ENCODE results near the gene KYNU. TPM values are rescaled to one million over a fixed set of nuclear protein-coding genes. Genes with fewer than 3 reads are reported as not detected.

Gene KYNU
- total RNA-seq, 4 donors from 2014 or later = 0.27 to 5.7 (median 3.6) TPM

DNA sequence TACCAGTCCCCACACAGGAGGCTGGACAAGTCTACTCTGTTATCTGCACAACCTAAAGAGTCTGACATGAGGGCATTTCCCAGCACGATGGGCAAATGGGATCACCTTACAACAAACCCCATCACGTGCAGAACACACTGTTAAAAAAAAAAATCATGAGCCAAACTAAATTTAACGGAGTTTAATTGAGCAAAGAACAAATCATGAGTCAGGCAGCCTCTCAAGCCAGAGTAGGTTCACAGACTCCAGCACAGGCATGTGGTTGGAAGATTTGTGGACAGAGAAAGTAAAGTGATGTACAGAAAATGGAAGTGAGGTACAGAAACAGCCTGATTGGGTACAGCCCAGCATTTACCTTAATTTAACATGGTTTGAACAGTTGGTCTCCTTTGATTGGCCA, 59.9 kb downstream of the KYNU start:
- no peaks in the 10 kb centered on the region for H3K4me1 ChIP-seq
- no peaks in the 10 kb centered on the region for H3K27me3 ChIP-seq
- no peaks in the 10 kb centered on the region for H3K36me3 ChIP-seq
- H3K9me3 ChIP-seq = no peaks in the 10 kb centered on the region
- no peak overlapping the region for H3K27ac ChIP-seq
- H3K4me3 ChIP-seq = no peak overlapping the region
- TF ChIP-seq, protein P1, sequence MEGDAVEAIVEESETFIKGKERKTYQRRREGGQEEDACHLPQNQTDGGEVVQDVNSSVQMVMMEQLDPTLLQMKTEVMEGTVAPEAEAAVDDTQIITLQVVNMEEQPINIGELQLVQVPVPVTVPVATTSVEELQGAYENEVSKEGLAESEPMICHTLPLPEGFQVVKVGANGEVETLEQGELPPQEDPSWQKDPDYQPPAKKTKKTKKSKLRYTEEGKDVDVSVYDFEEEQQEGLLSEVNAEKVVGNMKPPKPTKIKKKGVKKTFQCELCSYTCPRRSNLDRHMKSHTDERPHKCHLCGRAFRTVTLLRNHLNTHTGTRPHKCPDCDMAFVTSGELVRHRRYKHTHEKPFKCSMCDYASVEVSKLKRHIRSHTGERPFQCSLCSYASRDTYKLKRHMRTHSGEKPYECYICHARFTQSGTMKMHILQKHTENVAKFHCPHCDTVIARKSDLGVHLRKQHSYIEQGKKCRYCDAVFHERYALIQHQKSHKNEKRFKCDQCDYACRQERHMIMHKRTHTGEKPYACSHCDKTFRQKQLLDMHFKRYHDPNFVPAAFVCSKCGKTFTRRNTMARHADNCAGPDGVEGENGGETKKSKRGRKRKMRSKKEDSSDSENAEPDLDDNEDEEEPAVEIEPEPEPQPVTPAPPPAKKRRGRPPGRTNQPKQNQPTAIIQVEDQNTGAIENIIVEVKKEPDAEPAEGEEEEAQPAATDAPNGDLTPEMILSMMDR (IDR thresholded peaks at IDR 0.05) = no peak
- TF ChIP-seq POLR2A (IDR thresholded peaks at IDR 0.05) (no peak), POLR2AphosphoS5 (IDR thresholded peaks at IDR 0.05) (no peak), EP300 (IDR thresholded peaks at IDR 0.05) (no peak)
- no peak for ATAC-seq
- 74 to 83% methylated on average over 2 of the region's 3 CpGs for WGBS, 2 donors (ENCODE audit: low coverage in 1 of 2)

DNA sequence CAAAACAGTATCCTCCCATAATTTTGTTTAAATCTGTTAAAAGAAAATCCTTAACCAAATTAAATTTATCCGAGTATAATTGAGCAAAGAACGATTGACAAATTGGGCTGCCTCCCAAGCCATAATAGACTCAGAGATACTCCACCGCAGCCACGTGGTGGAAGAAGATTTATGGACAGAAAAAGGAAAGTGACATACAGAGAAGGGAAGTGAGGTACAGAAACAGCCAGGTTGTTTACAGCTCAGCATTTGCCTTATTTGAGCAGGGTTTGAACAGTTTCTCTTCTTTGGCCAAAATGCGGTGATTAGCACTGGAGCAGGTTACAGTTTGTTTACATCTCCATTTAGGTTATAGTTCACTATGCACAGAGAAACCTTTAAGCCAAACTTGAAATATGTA, 60.8 kb downstream of the KYNU start:
- H3K9me3 ChIP-seq = no peaks in the 10 kb centered on the region
- H3K4me3 ChIP-seq = no peak overlapping the region
- H3K4me1 ChIP-seq = no peaks in the 10 kb centered on the region
- H3K36me3 ChIP-seq = no peaks in the 10 kb centered on the region
- no peak for ATAC-seq
- no peaks in the 10 kb centered on the region for H3K27me3 ChIP-seq
- no peak overlapping the region for H3K27ac ChIP-seq
- TF ChIP-seq EP300 (IDR thresholded peaks at IDR 0.05) (no peak), POLR2A (IDR thresholded peaks at IDR 0.05) (no peak), POLR2AphosphoS5 (IDR thresholded peaks at IDR 0.05) (no peak)
- TF ChIP-seq, protein P1 (IDR thresholded peaks at IDR 0.05) = no peak
- 36 to 58% methylated on average over 3 to 5 of the region's 5 CpGs for WGBS, 2 donors (ENCODE audit: low coverage in 1 of 2)

DNA sequence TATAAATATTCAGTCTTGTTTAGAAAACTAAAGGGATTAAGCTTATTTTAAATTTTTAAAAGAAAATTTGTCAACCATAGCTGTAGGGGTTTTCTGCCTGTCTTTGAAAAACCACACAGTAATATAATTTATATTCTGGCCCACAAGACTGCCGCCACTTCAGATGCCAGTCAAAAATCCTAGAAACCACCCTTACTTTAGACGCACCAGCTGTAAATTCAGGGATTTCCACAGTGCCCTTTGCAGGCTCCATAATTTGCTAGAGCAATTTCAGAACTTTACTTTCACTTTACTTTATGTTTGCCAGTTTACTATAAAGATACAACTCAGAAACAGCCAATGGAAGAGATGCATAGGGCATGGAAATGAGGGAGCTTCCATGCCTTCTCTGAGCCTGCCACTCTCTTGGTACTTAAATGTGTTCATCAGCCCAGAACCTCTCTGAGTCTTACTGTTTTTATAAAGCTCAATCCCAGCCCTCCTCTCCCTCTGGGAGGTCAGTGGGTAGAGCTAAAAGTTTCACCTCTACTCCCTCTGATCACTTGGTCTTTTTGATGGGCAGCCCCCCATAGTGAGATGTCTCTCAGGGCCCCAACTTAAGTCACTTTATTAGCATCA, 63.3 kb downstream of the KYNU start:
- TF ChIP-seq, protein P1 (IDR thresholded peaks at IDR 0.05) = no peak
- no peak for TF ChIP-seq POLR2A (IDR thresholded peaks at IDR 0.05)
- TF ChIP-seq EP300 (IDR thresholded peaks at IDR 0.05) = no peak
- no peak for TF ChIP-seq POLR2AphosphoS5 (IDR thresholded peaks at IDR 0.05)
- ATAC-seq = no peak
- no peaks in the 10 kb centered on the region for H3K4me1 ChIP-seq
- no peaks in the 10 kb centered on the region for H3K27me3 ChIP-seq
- no peaks in the 10 kb centered on the region for H3K36me3 ChIP-seq
- no peak overlapping the region for H3K27ac ChIP-seq
- H3K4me3 ChIP-seq = no peak overlapping the region
- WGBS, 2 donors (ENCODE audit: low coverage in 1 of 2) = 59 to 65% methylated on average over 2 of the region's 2 CpGs
- H3K9me3 ChIP-seq = no peaks in the 10 kb centered on the region

DNA sequence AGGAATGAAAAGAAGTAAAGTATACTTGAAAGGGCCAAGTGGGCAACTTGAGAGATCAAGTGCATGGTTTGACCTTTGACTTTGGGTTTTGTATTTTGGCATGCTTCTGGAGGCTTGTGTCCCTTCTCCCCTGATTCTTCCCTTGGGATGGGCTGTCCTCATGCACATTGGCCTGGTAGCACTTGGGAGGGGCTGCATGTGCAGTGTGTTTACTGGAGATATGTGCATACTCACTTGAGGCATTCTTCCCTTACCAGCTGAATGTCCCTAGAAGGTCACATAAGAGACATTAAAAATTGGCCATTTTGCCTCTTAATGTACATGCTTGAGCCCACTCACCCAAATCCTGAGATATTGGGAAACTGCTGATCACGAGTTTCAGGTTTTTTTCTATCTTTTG, 65.2 kb downstream of the KYNU start:
- Histone ChIP-seq H3K4me1 (no peaks in the 10 kb centered on the region), H3K27me3 (no peaks in the 10 kb centered on the region), H3K4me3 (no peak overlapping the region), H3K36me3 (no peaks in the 10 kb centered on the region), H3K27ac (no peak overlapping the region), H3K9me3 (no peaks in the 10 kb centered on the region)
- no peak for ATAC-seq
- TF ChIP-seq POLR2A (IDR thresholded peaks at IDR 0.05) (no peak), POLR2AphosphoS5 (IDR thresholded peaks at IDR 0.05) (no peak), EP300 (IDR thresholded peaks at IDR 0.05) (no peak)
- TF ChIP-seq, protein P1 (IDR thresholded peaks at IDR 0.05) = no peak
- 86 to 88% methylated on average over 1 of the region's 1 CpG for WGBS, 2 donors (ENCODE audit: low coverage in 1 of 2)

DNA sequence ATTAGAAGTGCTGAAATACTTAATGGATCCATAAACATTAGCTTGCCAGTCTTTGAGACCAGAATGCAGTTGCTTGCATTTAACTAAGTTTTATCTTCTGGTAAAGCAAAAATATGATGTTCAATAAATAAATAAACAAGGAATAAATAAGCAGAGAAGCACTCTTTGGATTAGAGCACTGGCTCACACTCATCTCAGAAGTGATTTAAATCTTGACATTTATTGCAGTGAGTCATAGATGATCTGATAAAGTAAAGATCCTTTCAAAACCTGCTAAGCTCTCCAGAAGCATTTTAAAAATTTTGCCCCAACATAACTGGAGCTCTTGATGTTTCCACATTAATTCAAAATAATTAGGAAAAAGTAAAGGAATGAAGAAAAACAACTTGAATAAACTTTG, 66.8 kb downstream of the KYNU start:
- TF ChIP-seq, protein P1 (IDR thresholded peaks at IDR 0.05) = no peak
- no peak for TF ChIP-seq POLR2AphosphoS5 (IDR thresholded peaks at IDR 0.05)
- TF ChIP-seq POLR2A (IDR thresholded peaks at IDR 0.05) = no peak
- TF ChIP-seq EP300 (IDR thresholded peaks at IDR 0.05) = no peak
- Histone ChIP-seq H3K9me3 (no peaks in the 10 kb centered on the region), H3K27ac (no peak overlapping the region), H3K4me1 (no peaks in the 10 kb centered on the region), H3K36me3 (no peaks in the 10 kb centered on the region), H3K27me3 (no peaks in the 10 kb centered on the region), H3K4me3 (no peak overlapping the region)
- ATAC-seq = no peak
